HG02763 (cell line): ENCODE data around the gene CHRFAM7A.
"Not testable (repeated sequence)": the region's sequence is repeated elsewhere in the genome, so short reads cannot be mapped to it uniquely, and the experiment has no call there.

ENCODE experiments used
- ATAC-seq: cut with Tn5 transposase; IDR thresholded peaks from one replicate; pipeline ENCODE4 v1.9.1; 2021; ENCODE audit warnings: mild to moderate bottlenecking, moderate library complexity; ENCODE audit not compliant: unreplicated experiment

Gene CHRFAM7A

DNA sequence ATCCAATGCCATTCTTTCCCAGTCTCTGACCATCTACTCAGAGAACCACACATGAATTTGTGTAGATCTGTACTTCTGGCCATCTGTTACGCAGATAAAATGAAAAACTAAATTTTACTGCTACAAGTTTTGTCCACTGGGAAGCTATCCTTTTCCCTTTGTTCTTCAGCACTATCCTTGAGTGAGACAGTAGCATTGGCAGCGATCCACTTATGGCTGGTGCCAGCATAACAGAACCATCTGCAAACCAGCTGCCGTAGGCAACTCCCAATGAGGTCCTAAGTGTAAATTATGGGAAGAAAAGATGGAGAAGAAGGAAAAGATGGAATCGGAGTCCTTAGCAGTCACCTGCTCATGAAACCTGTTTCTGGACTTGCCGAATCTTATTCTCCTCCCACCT is 72.3 kb downstream of the CHRFAM7A start:
- ATAC-seq, result not testable (repeated sequence)

DNA sequence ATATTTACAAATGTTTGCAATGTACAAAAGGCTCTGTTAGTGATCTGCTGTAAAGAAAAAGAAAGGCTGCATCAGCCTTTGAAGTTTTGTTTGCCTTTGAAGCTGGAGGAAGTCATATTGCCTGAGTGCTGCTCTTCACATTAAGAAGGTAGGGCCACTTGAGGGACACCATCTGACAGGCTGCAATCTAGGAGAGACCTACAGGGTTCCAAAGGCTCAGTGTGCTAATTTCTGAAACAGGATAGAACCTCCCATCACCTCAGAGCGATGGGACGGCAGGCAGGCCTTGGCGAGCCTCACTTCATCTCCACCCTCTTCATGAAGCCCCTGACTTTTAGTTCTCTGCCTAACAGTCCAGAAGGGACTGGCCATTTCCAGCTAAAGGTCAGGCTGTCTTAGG is 77.6 kb downstream of the CHRFAM7A start:
- not testable (repeated sequence) for ATAC-seq

DNA sequence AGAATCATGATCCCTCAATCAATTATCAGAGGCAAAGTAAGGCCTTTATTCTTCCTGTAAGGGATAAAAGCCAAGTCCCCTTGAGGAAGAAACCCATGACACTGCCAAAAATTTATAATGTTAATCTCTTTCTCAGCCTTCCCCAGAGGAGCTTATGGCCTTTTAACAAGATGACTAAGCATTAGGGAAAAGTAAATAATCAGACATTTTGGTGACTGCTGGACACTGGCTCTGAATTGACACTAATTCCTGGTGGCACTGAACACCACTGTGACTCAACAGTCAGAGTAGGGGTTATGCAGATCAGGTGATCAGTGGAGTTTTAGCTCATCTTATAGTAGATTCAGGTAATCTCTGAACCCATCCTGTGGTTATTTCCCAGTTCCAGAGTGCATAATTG is 82.8 kb downstream of the CHRFAM7A start:
- not testable (repeated sequence) for ATAC-seq
